Endothelial cell of umbilical vein (primary cell): ENCODE data around the gene TERT.
"Not testable (repeated sequence)": the region's sequence is repeated elsewhere in the genome, so short reads cannot be mapped to it uniquely, and the experiment has no call there.

Experiments used
- CTCF ChIP-seq, 2 donors: IDR thresholded peaks; 1 replicate in 1 of 2; 2 replicates in 1 of 2; pipeline ENCODE4 v1.5.1; 2011; ENCODE audit warnings: low read length in 2 of 2, mild to moderate bottlenecking in 2 of 2, moderate library complexity in 2 of 2, control low read depth in 1 of 2, inconsistent platforms in 1 of 2, low read depth in 1 of 2; ENCODE audit not compliant: insufficient read depth in 1 of 2; ENCODE audit errors: extremely low read depth in 1 of 2
- EZH2 ChIP-seq: IDR thresholded peaks from 2 replicates; pipeline ENCODE4 v1.6.1; 2012; ENCODE audit warnings: borderline replicate concordance, low read depth, mild to moderate bottlenecking, moderate library complexity, low read length, inconsistent platforms; ENCODE audit not compliant: severe bottlenecking
- FOS ChIP-seq: IDR thresholded peaks from 2 replicates; pipeline ENCODE4 v1.6.1; 2011; ENCODE audit warnings: mild to moderate bottlenecking, low read length, moderate library complexity, borderline replicate concordance; ENCODE audit not compliant: insufficient read depth
- MAX ChIP-seq: IDR thresholded peaks from 2 replicates; pipeline ENCODE4 v1.6.1; 2011; ENCODE audit not compliant: insufficient read depth, insufficient read length
- POLR2A ChIP-seq: IDR thresholded peaks from 2 replicates; pipeline ENCODE4 v1.6.1; 2012; ENCODE audit warnings: low read depth, mild to moderate bottlenecking, control low read depth, low read length
- POLR2AphosphoS5 ChIP-seq: IDR thresholded peaks from 2 replicates; pipeline ENCODE4 v1.6.1; 2012; ENCODE audit warnings: low read depth, mild to moderate bottlenecking, control low read depth, low read length, moderate library complexity; ENCODE audit not compliant: insufficient read depth

GRCh38 chr5:1275397-1276391 is 19.2 kb downstream of the TERT start:
- TF ChIP-seq POLR2A; CTCF (IDR thresholded peaks at IDR 0.05; ENCODE audit: extremely low read depth in 1 of 2, insufficient read depth in 1 of 2, low read depth in 1 of 2, low read length in 2 of 2); POLR2AphosphoS5; EZH2; MAX; FOS: not testable (repeated sequence)
